ENCODE measurements around the gene NFKBIL1.

The NFKBIL1 gene

DNA sequence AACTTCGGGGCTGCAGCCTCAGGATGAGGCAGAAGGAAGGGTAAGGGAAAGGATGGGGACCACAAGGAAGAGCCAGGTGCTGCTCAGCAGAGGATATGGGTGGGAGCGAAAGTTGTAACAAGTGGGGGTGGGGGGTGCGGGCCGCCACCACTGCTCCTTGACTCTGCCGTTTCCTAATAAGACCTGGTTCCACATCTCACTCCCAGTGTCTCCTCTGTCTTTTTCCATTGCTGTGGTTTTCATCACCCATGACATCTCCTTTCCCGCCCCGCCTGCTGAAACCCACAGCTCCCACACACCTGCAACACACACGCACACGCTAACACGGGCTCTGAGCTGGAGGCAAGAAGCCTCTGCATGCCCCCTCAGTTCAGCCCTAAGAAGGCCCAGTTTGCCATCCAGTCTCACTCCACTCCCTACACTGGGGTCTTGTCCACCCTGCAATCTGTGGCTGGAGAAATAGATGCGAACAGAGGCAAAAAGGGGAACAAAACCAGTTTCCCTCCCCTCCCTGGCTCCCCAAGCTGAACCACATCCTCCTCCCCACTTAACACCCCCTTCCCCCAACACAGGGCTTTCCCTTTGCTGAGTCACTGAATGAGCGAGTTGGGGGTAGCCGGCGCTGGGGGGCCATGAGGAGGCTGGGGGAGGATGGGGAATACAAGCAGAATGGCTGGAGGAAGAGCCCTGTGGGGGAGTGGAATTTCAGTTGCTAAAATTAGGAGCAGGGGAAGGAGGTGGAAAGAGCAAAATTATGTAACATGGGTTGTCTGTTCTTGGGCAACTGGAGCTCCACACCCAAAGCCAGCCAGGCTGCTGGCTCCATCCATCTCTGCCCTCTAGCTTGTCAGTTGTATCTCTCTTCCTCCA lies 11.5 kb downstream of the NFKBIL1 start:
- peaks cover 54% of the 10 kb centered on the region for H3K36me3 ChIP-seq (ENCODE audit: low read depth)
- ATAC-seq (ENCODE audit: low read depth), result no peak
- no peaks in the 10 kb centered on the region for H3K9me3 ChIP-seq (ENCODE audit: severe bottlenecking)
- H3K4me3 ChIP-seq (ENCODE audit: severe bottlenecking), result no peak overlapping the region
- no peak for DNase-seq (ENCODE audit: low spot score)
- peak overlapping the region; percentile 72 for H3K27ac ChIP-seq (ENCODE audit: poor library complexity, severe bottlenecking)
- TF ChIP-seq, protein P1, sequence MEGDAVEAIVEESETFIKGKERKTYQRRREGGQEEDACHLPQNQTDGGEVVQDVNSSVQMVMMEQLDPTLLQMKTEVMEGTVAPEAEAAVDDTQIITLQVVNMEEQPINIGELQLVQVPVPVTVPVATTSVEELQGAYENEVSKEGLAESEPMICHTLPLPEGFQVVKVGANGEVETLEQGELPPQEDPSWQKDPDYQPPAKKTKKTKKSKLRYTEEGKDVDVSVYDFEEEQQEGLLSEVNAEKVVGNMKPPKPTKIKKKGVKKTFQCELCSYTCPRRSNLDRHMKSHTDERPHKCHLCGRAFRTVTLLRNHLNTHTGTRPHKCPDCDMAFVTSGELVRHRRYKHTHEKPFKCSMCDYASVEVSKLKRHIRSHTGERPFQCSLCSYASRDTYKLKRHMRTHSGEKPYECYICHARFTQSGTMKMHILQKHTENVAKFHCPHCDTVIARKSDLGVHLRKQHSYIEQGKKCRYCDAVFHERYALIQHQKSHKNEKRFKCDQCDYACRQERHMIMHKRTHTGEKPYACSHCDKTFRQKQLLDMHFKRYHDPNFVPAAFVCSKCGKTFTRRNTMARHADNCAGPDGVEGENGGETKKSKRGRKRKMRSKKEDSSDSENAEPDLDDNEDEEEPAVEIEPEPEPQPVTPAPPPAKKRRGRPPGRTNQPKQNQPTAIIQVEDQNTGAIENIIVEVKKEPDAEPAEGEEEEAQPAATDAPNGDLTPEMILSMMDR (IDR thresholded peaks at IDR 0.05; ENCODE audit: poor library complexity, severe bottlenecking), result no peak
- peaks cover 27% of the 10 kb centered on the region for H3K4me1 ChIP-seq (ENCODE audit: insufficient read depth, poor library complexity, severe bottlenecking)
- no peaks in the 10 kb centered on the region for H3K27me3 ChIP-seq (ENCODE audit: insufficient read depth, poor library complexity, severe bottlenecking)

DNA sequence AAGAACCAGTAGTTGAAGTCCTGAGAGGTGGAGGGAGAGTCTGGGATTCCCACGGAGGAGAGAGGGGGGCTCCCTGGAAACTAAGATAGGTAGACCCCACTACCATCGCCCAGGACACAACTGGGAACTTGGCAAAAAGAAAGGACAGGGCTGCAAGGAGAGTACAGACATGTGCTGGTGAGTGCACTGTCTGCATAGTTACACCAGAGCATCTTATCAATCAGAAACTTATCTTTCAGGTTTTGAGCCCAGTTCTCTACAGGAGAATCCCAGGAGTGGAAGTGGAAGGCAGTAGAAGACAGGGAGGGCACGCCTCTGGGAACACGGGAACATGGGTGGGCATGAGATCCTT lies 12.2 kb downstream of the NFKBIL1 start:
- ATAC-seq (ENCODE audit: low read depth), result no peak
- H3K36me3 ChIP-seq (ENCODE audit: low read depth), result peaks cover 49% of the 10 kb centered on the region

DNA sequence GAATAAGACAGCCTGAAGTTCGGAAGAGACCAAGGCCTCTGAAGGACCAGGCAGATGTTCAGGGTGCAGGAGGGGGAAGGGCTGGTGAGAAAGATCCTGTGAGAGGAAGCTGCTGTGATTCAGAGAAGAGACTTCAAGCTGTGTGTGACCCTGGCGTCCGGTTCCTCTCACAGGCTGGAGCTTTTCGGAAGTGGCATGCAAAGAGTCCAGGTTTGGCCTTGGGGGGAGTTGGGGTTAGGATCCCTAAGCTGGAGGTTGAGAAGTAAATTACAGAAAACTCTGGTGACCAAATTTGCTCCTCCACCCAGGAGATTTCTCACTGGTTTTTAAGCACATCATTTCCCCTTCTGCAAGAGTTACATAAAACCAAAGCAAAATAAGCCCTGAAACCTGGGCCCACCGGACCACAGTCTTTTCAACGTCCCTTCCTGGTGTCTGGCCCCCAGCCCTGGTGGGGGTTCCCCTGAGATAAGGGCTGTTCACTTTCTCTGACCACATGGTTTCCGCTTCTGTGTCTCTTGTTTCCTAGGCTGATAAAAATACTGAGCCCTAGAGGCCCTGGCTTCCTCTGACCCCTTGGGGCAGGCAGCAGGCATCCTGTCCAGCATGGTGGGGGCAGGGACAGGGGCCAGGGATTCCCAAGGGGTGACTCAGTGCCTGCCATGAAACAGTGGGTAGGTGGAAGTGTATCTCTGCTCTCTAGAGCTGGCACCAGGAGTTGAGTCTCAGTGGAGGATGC lies 12.7 kb downstream of the NFKBIL1 start:
- DNase-seq (ENCODE audit: low spot score) (peak; percentile 78), ATAC-seq (ENCODE audit: low read depth) (peak; percentile 90)
- H3K27ac ChIP-seq (ENCODE audit: poor library complexity, severe bottlenecking), result peak overlapping the region; percentile 72
- no peaks in the 10 kb centered on the region for H3K9me3 ChIP-seq (ENCODE audit: severe bottlenecking)
- no peak overlapping the region for H3K4me3 ChIP-seq (ENCODE audit: severe bottlenecking)
- H3K36me3 ChIP-seq (ENCODE audit: low read depth), result peaks cover 43% of the 10 kb centered on the region
- TF ChIP-seq, protein P1 (IDR thresholded peaks at IDR 0.05; ENCODE audit: poor library complexity, severe bottlenecking), result no peak
- H3K27me3 ChIP-seq (ENCODE audit: insufficient read depth, poor library complexity, severe bottlenecking), result no peaks in the 10 kb centered on the region
- H3K4me1 ChIP-seq (ENCODE audit: insufficient read depth, poor library complexity, severe bottlenecking), result peaks cover 27% of the 10 kb centered on the region

More for the DNA sequence above, 12.2 kb downstream of the NFKBIL1 start:
- DNase-seq (ENCODE audit: low spot score), result no peak
- Histone ChIP-seq H3K27ac (ENCODE audit: poor library complexity, severe bottlenecking) (peak overlapping the region; percentile 72), H3K9me3 (ENCODE audit: severe bottlenecking) (no peaks in the 10 kb centered on the region), H3K27me3 (ENCODE audit: insufficient read depth, poor library complexity, severe bottlenecking) (no peaks in the 10 kb centered on the region), H3K4me3 (ENCODE audit: severe bottlenecking) (no peak overlapping the region), H3K4me1 (ENCODE audit: insufficient read depth, poor library complexity, severe bottlenecking) (peaks cover 27% of the 10 kb centered on the region)
- TF ChIP-seq, protein P1 (IDR thresholded peaks at IDR 0.05; ENCODE audit: poor library complexity, severe bottlenecking), result no peak

DNA sequence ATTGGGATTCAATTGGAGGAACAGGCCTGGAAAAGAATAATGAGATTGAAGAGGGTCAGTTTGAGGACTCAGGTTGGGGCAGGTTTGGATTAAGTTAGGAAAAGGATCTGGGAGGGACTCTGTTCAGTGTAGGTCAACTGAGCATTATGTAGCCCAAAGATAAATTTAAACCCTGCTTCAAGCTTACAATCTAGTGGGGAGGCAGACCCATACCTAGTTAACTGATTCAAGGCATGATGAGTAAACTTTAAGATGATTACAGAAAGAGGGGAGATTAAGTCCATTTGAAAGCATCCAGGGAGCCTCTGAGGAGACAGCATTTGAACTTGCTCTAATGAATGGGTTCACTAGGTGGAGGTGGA lies 13.3 kb downstream of the NFKBIL1 start:
- no peaks in the 10 kb centered on the region for H3K9me3 ChIP-seq (ENCODE audit: severe bottlenecking)
- peak overlapping the region; percentile 72 for H3K27ac ChIP-seq (ENCODE audit: poor library complexity, severe bottlenecking)
- peaks cover 42% of the 10 kb centered on the region for H3K36me3 ChIP-seq (ENCODE audit: low read depth)
- peaks cover 27% of the 10 kb centered on the region for H3K4me1 ChIP-seq (ENCODE audit: insufficient read depth, poor library complexity, severe bottlenecking)
- no peaks in the 10 kb centered on the region for H3K27me3 ChIP-seq (ENCODE audit: insufficient read depth, poor library complexity, severe bottlenecking)
- TF ChIP-seq, protein P1 (IDR thresholded peaks at IDR 0.05; ENCODE audit: poor library complexity, severe bottlenecking), result no peak
- no peak overlapping the region for H3K4me3 ChIP-seq (ENCODE audit: severe bottlenecking)
- ATAC-seq (ENCODE audit: low read depth) (no peak), DNase-seq (ENCODE audit: low spot score) (no peak)
